Spleen (tissue), 11 donors: ENCODE data around the gene HIP1. TPM values are rescaled to one million over a fixed set of nuclear protein-coding genes. Genes with fewer than 3 reads are reported as not detected.
"Not testable (repeated sequence)": the region's sequence is repeated elsewhere in the genome, so short reads cannot be mapped to it uniquely, and the experiment has no call there.

Experiments used
- DNase-seq: peaks from one replicate; pipeline ENCODE4 v3.0.0-alpha.2; 2020
- H3K27ac ChIP-seq, 8 donors: fragments of 200-600 bp; sonication (generic) in 7 of 8; 1 replicate in 4 of 8; 2 replicates in 4 of 8; pipeline versions ENCODE4 v1.5.0 to v1.8.0; 2016 to 2021; ENCODE audit warnings: inconsistent platforms in 4 of 8, mild to moderate bottlenecking in 4 of 8, moderate library complexity in 1 of 8
- H3K27me3 ChIP-seq, 7 donors: fragments of 200-600 bp; sonication (generic) in 6 of 7; replicated peaks in 1 of 7; 1 replicate in 4 of 7; 2 replicates in 3 of 7; pipeline versions ENCODE4 v1.5.0 to v1.8.0; 2016 to 2021; ENCODE audit warnings: inconsistent platforms in 3 of 7, mild to moderate bottlenecking in 1 of 7
- H3K36me3 ChIP-seq, 6 donors: fragments of 200-600 bp; sonication (generic) in 5 of 6; 1 replicate in 4 of 6; 2 replicates in 2 of 6; pipeline versions ENCODE4 v1.5.0 to v1.8.0; 2016 to 2021; ENCODE audit warnings: inconsistent platforms in 2 of 6
- H3K4me1 ChIP-seq, 6 donors: fragments of 200-600 bp; sonication (generic) in 5 of 6; 1 replicate in 3 of 6; 2 replicates in 3 of 6; pipeline versions ENCODE4 v1.5.0 to v1.8.0; 2016 to 2021; ENCODE audit warnings: inconsistent platforms in 3 of 6
- H3K4me3 ChIP-seq, 8 donors: fragments of 200-600 bp; sonication (generic) in 7 of 8; 1 replicate in 4 of 8; 2 replicates in 4 of 8; pipeline versions ENCODE4 v1.5.0 to v1.8.0; 2016 to 2021; ENCODE audit warnings: inconsistent platforms in 4 of 8, mild to moderate bottlenecking in 4 of 8, moderate library complexity in 2 of 8
- H3K9me3 ChIP-seq, 8 donors: fragments of 200-600 bp; sonication (generic) in 7 of 8; 1 replicate in 4 of 8; 2 replicates in 4 of 8; pipeline versions ENCODE4 v1.5.0 to v1.8.0; 2016 to 2021; ENCODE audit warnings: inconsistent platforms in 4 of 8
- CTCF ChIP-seq, 11 experiments: fragments of 200-600 bp in 7 of 11; fragments of 450-650 bp in 4 of 11; sonication (generic) in 4 of 11; IDR thresholded peaks in 8 of 11; conservative IDR thresholded peaks in 3 of 11; 1 replicate in 7 of 11; 2 replicates in 4 of 11; pipeline versions ENCODE4 v1.4.0 to v1.8.0; 2016 to 2021; ENCODE audit warnings: antibody characterized with exemption in 11 of 11, inconsistent platforms in 4 of 11, mild to moderate bottlenecking in 1 of 11
- POLR2A ChIP-seq, 3 donors: fragments of 450-650 bp; IDR thresholded peaks; one replicate each; pipeline ENCODE4 v1.5.1; 2017; ENCODE audit warnings: antibody characterized with exemption in 3 of 3, mild to moderate bottlenecking in 1 of 3
- POLR2AphosphoS5 ChIP-seq, 3 donors: sonication (generic); formaldehyde crosslinking; IDR thresholded peaks; one replicate each; pipeline ENCODE4 v1.5.1; 2017; ENCODE audit warnings: antibody characterized with exemption in 3 of 3
- WGBS, 5 donors: extraction: QIAGEN DNeasy Blood & Tissue Kit in 3 of 5; methylation state at CpG; one replicate each; pipeline versions ENCODE4 v1.1.5 to v1.1.7; 2013 to 2018; 5-methylcytosine and 5-hydroxymethylcytosine counted together
- intact Hi-C: fragments of 100-400 bp; cut with DNase I; formaldehyde crosslinking; loops from one replicate; pipeline ENCODE4 v1.15.0; 2023; ENCODE audit warnings: low total_unique reads
- polyA plus RNA-seq, 3 donors: library from polyadenylated mRNA; stranded (reverse); fragments of 200-250 nt; gene quantifications; one replicate each; pipeline ENCODE4 v1.2.1, GENCODE V29; 2013
- total RNA-seq, 7 donors: library from RNA; depleted of rRNA in 3 of 7; stranded (reverse); fragments of >200 nt in 3 of 7; fragmentation: NEBNext Ultra II Directional in 4 of 7; extraction: Animal tissue kit (Norgen Biotek cat#: 25700) in 4 of 7; gene quantifications; one replicate each; pipeline versions ENCODE4 v1.1.0 to v1.2.1, GENCODE V29; 2016 to 2021
- donor health status: healthy with polysubstance abuse.
- donor health status: DM: no; HTN: no; CAD: no; lungs with moderate emphysema.
- donor health status: DM: no; HTN: no; CAD: no.
- donor health status: Bipolar disorder and iron deficiency.
- donor health status: healthy.
- donor health status: DM: no; HTN: no; CAD: no.
- donor health status: DM: yes; HTN: yes; CAD: no.

Gene HIP1
- total and polyA plus RNA-seq, 10 donors = 3.4 to 52.6 (median 35.1) TPM

- WGBS, 5 donors = 29 to 54% (median 40%) methylated on average over 6 of the region's 6 CpGs
- H3K27me3 ChIP-seq = no peaks in the 10 kb centered on the region
- intact Hi-C loops = loop anchor here (10.0 kb wide), 1 partner anchor 80 kb away; no protein-coding TSS in a partner anchor
- no peak for DNase-seq
- peaks cover 0 to 34% (median 8%) of the 10 kb centered on the region in 6 donors for H3K4me1 ChIP-seq
- H3K9me3 ChIP-seq = peaks cover 0 to 23% (median 13%) of the 10 kb centered on the region in 8 donors
- peaks cover 2 to 94% (median 43%) of the 10 kb centered on the region in 6 donors for H3K36me3 ChIP-seq
- no peak for TF ChIP-seq POLR2A (IDR thresholded peaks at IDR 0.05)
- TF ChIP-seq CTCF (IDR thresholded peaks at IDR 0.05 in 8 of 11, conservative IDR thresholded peaks at IDR 0.05 in 3 of 11) = no peak
- TF ChIP-seq POLR2AphosphoS5 (IDR thresholded peaks at IDR 0.05) = no peak
- H3K27ac ChIP-seq = peak overlapping the region in 7 of 8 donors; percentile 44 to 73 (median 67)
- no peak overlapping the region for H3K4me3 ChIP-seq
Observed at GRCh38 chr7:75565132-75565837, 173.5 kb downstream of the HIP1 start.

- H3K27ac ChIP-seq = no peak overlapping the region
- H3K4me1 ChIP-seq = peaks cover 0 to 20% (median 6%) of the 10 kb centered on the region in 6 donors
- intact Hi-C loops = loop anchor here (10.0 kb wide), 1 partner anchor 82 kb away; no protein-coding TSS in a partner anchor
- TF ChIP-seq POLR2A (IDR thresholded peaks at IDR 0.05) (no peak), POLR2AphosphoS5 (IDR thresholded peaks at IDR 0.05) (no peak), CTCF (IDR thresholded peaks at IDR 0.05 in 8 of 11, conservative IDR thresholded peaks at IDR 0.05 in 3 of 11) (no peak)
- peaks cover 2 to 100% (median 51%) of the 10 kb centered on the region in 6 donors for H3K36me3 ChIP-seq
- H3K27me3 ChIP-seq = no peaks in the 10 kb centered on the region
- no peak overlapping the region for H3K4me3 ChIP-seq
- no peak for DNase-seq
- H3K9me3 ChIP-seq = peaks cover 0 to 23% (median 13%) of the 10 kb centered on the region in 8 donors
- 93 to 100% (median 98%) methylated on average over 3 of the region's 3 CpGs for WGBS, 5 donors
Observed at GRCh38 chr7:75563171-75563570, 175.6 kb downstream of the HIP1 start.

- peaks cover 2 to 100% (median 70%) of the 10 kb centered on the region in 6 donors for H3K36me3 ChIP-seq
- no peak overlapping the region for H3K4me3 ChIP-seq
- H3K27ac ChIP-seq = no peak overlapping the region
- TF ChIP-seq POLR2AphosphoS5 (IDR thresholded peaks at IDR 0.05) (no peak), POLR2A (IDR thresholded peaks at IDR 0.05) (no peak), CTCF (IDR thresholded peaks at IDR 0.05 in 8 of 11, conservative IDR thresholded peaks at IDR 0.05 in 3 of 11) (no peak)
- H3K9me3 ChIP-seq = peaks cover 0 to 23% (median 13%) of the 10 kb centered on the region in 8 donors
- H3K4me1 ChIP-seq = peaks cover 0 to 6% (median under 1%) of the 10 kb centered on the region in 6 donors
- no peak for DNase-seq
- intact Hi-C loops = loop anchor here (10.0 kb wide), 1 partner anchor 85 kb away; no protein-coding TSS in a partner anchor
- WGBS, 5 donors = 86 to 93% (median 90%) methylated on average over 5 to 6 of the region's 6 CpGs
- no peaks in the 10 kb centered on the region for H3K27me3 ChIP-seq
Observed at GRCh38 chr7:75559976-75560365, 178.8 kb downstream of the HIP1 start.

- peaks cover 2 to 100% (median 74%) of the 10 kb centered on the region in 6 donors for H3K36me3 ChIP-seq
- peaks cover 0 to under 1% (median 0%) of the 10 kb centered on the region in 6 donors for H3K4me1 ChIP-seq
- no peaks in the 10 kb centered on the region for H3K27me3 ChIP-seq
- peaks cover 0 to 23% (median 13%) of the 10 kb centered on the region in 8 donors for H3K9me3 ChIP-seq
- TF ChIP-seq CTCF (IDR thresholded peaks at IDR 0.05 in 8 of 11, conservative IDR thresholded peaks at IDR 0.05 in 3 of 11) (no peak), POLR2AphosphoS5 (IDR thresholded peaks at IDR 0.05) (peak in 1 of 3 donors; percentile 23)
- H3K4me3 ChIP-seq = no peak overlapping the region
- DNase-seq = no peak
- intact Hi-C loops = no loop called here
- WGBS, 5 donors = 91 to 98% (median 95%) methylated on average over 26 to 27 of the region's 27 CpGs
- no peak overlapping the region for H3K27ac ChIP-seq
Observed at GRCh38 chr7:75559355-75559975, 179.3 kb downstream of the HIP1 start.

GRCh38 chr7:75556835-75557234 is 181.9 kb downstream of the HIP1 start:
- H3K27me3 ChIP-seq, H3K4me1 ChIP-seq, intact Hi-C loops, DNase-seq, H3K27ac ChIP-seq, H3K4me3 ChIP-seq, H3K9me3 ChIP-seq: not testable (repeated sequence)
- WGBS, 5 donors = 90 to 96% (median 94%) methylated on average over 6 of the region's 6 CpGs
- peaks cover 2 to 100% (median 73%) of the 10 kb centered on the region in 6 donors for H3K36me3 ChIP-seq
